ENCODE measurements around the gene RHEX. TPM values are rescaled to one million over a fixed set of nuclear protein-coding genes. Genes with fewer than 3 reads are reported as not detected.
"Not testable (repeated sequence)": the region's sequence is repeated elsewhere in the genome, so short reads cannot be mapped to it uniquely, and the experiment has no call there.

RHEX gene
- total and polyA plus RNA-seq, 2 of the 13 experiments (the other 11 are each of a cell fraction or from before 2014, with no cell fraction given): 1.4 to 2.7 TPM

GRCh38 chr1:206050655-206051235 lies 2.2 kb upstream of the RHEX start (continued):
- TF ChIP-seq MED8 (CRISPR knock-in tag; IDR thresholded peaks at IDR 0.05; ENCODE audit: insufficient replicate concordance) (no peak), MYC (CRISPR knock-in tag; IDR thresholded peaks at IDR 0.05; ENCODE audit: borderline replicate concordance) (no peak), NR2F6 (IDR thresholded peaks at IDR 0.05) (no peak), NR2F6 (CRISPR knock-in tag; IDR thresholded peaks at IDR 0.05) (no peak), ZNF619 (CRISPR knock-in tag; IDR thresholded peaks at IDR 0.05) (no peak)

GRCh38 chr1:206052231-206052865 lies 625 bp upstream of the RHEX start:
- H3K9me3 ChIP-seq (ENCODE audit: low read length); CTCF ChIA-PET (ENCODE audit: low intra/inter-chr PET ratio, low total read pairs); H4K20me1 ChIP-seq (ENCODE audit: insufficient read depth, low read length); H2AFZ ChIP-seq (ENCODE audit: low read length); H3K36me3 ChIP-seq (replicated peaks in 1 of 2; ENCODE audit: control insufficient read depth in 1 of 2, insufficient read depth in 2 of 2, low read length in 2 of 2); in situ Hi-C loops (cut with HindIII; ENCODE audit: extremely low pct_ligation_motif_present, low pct_unique_long_range_greater_than_20kb); DNase-seq (ENCODE audit: low spot score); intact Hi-C loops (cut with micrococcal nuclease; ENCODE audit: unreplicated experiment); H3K27me3 ChIP-seq (ENCODE audit: control insufficient read depth in 1 of 2, insufficient read depth in 2 of 2, low read length in 2 of 2); FAIRE-seq: not testable (repeated sequence)
- POLR2A ChIA-PET: interaction anchor here (0.9 kb wide), 1 partner anchor 62 kb away, joined by 3 read pairs; no protein-coding TSS in a partner anchor
- H3K27ac ChIP-seq (ENCODE audit: extremely low read length, insufficient read depth, low read length): peak overlapping the region; percentile 86
- peaks cover 39% of the 10 kb centered on the region for H3K79me2 ChIP-seq (ENCODE audit: insufficient read depth, low read length)
- 38% methylated on average over 6 of the region's 8 CpGs for WGBS (ENCODE audit: low lambda C conversion rate)
- BruUV-seq (replicated peaks): TSS peak; percentile 75
- ATAC-seq: peak; percentile 21
- H3K4me1 ChIP-seq (ENCODE audit: insufficient read depth, low read length): peaks cover 81% of the 10 kb centered on the region
- TF ChIP-seq ZNF276 (CRISPR knock-in tag; IDR thresholded peaks at IDR 0.05; ENCODE audit: low read depth): peak; percentile 2; the same call in 1 of the 2 replicates
- 0 out of 2 replicates have a peak, but pooled peaks have one; percentile 61 for TF ChIP-seq ZFX (CRISPR knock-in tag; IDR thresholded peaks at IDR 0.05; ENCODE audit: low read depth)
- TF ChIP-seq ARID2 (CRISPR knock-in tag; IDR thresholded peaks at IDR 0.05; ENCODE audit: borderline replicate concordance): 0 out of 2 replicates have a peak, but pooled peaks have one; percentile 54
- 0 out of 2 replicates have a peak, but pooled peaks have one; percentile 1 for TF ChIP-seq REPIN1 (CRISPR knock-in tag; IDR thresholded peaks at IDR 0.05; ENCODE audit: borderline replicate concordance, low read depth)
- TF ChIP-seq GMEB1 (CRISPR knock-in tag; IDR thresholded peaks at IDR 0.05; ENCODE audit: borderline replicate concordance): 0 out of 2 replicates have a peak, but pooled peaks have one; percentile 3
- TF ChIP-seq IRF9 (CRISPR knock-in tag; IDR thresholded peaks at IDR 0.05; ENCODE audit: borderline replicate concordance): 0 out of 2 replicates have a peak, but pooled peaks have one; percentile 1
- TF ChIP-seq ZNF329 (CRISPR knock-in tag; IDR thresholded peaks at IDR 0.05; ENCODE audit: low read depth): 0 out of 2 replicates have a peak, but pooled peaks have one; percentile 8
- TF ChIP-seq ZFY (CRISPR knock-in tag; IDR thresholded peaks at IDR 0.05): peak; percentile 59
- TF ChIP-seq PHF21A (CRISPR knock-in tag; IDR thresholded peaks at IDR 0.05): 0 out of 2 replicates have a peak, but pooled peaks have one; percentile 7
- peak; percentile 34; the same call in 1 of the 2 replicates for TF ChIP-seq ZNF121 (CRISPR knock-in tag; IDR thresholded peaks at IDR 0.05)
- H3K4me2 ChIP-seq (ENCODE audit: low read depth, low read length): peak overlapping the region; percentile 94
- peak overlapping the region; percentile 76 for H3K9ac ChIP-seq (ENCODE audit: insufficient read depth, low read depth, low read length)
- peak overlapping the region; percentile 59 to 78 (median 68); a peak in 5 of 6 replicates for H3K4me3 ChIP-seq (replicated peaks in 1 of 3; ENCODE audit: insufficient read depth in 1 of 3, low read depth in 2 of 3, low read length in 3 of 3)

Measured in HepG2 (cell line).